Endodermal cell (in vitro differentiated cells): Measurements from ENCODE around the gene MEIOB. TPM values are rescaled to one million over a fixed set of nuclear protein-coding genes. Genes with fewer than 3 reads are reported as not detected.
A peak's percentile ranks its signal among the peaks of the same experiment; 100 is the strongest.

Source experiments
- DNase-seq: peaks from one replicate; pipeline ENCODE4 v3.0.0-alpha.2; 2017
- H3K27ac ChIP-seq: 2 replicates; pipeline ENCODE4 v1.5.1; 2013; ENCODE audit warnings: mild to moderate bottlenecking, low read depth, low read length, moderate library complexity
- H3K27me3 ChIP-seq: 2 replicates; pipeline ENCODE4 v1.6.1; 2013; ENCODE audit warnings: mild to moderate bottlenecking, low read length, moderate library complexity; ENCODE audit not compliant: insufficient read depth, control insufficient read depth, poor library complexity, severe bottlenecking
- H3K36me3 ChIP-seq: 2 replicates; pipeline ENCODE4 v1.7.0; 2013; ENCODE audit warnings: mild to moderate bottlenecking, low read length, moderate library complexity; ENCODE audit not compliant: control insufficient read depth, insufficient read depth
- H3K4me1 ChIP-seq: one replicate; pipeline ENCODE4 v1.7.0; 2013; ENCODE audit warnings: low read length; ENCODE audit not compliant: control insufficient read depth, insufficient read depth
- H3K4me3 ChIP-seq: 2 replicates; pipeline ENCODE4 v1.5.1; 2013; ENCODE audit warnings: mild to moderate bottlenecking, low read length, moderate library complexity
- H3K9ac ChIP-seq: 2 replicates; pipeline ENCODE4 v1.6.1; 2013; ENCODE audit warnings: mild to moderate bottlenecking, low read length, moderate library complexity; ENCODE audit not compliant: poor library complexity, severe bottlenecking; ENCODE audit errors: extremely low read depth
- H3K9me3 ChIP-seq: 2 replicates; pipeline ENCODE4 v1.6.1; 2013; ENCODE audit warnings: mild to moderate bottlenecking, low read length, moderate library complexity; ENCODE audit not compliant: control insufficient read depth
- H3K27ac Mint-ChIP-seq: 2 replicates; pipeline ENCODE4 v1.8.0; 2020; ENCODE audit warnings: mixed read lengths
- H3K27me3 Mint-ChIP-seq: 2 replicates; pipeline ENCODE4 v1.8.0; 2021; ENCODE audit warnings: mild to moderate bottlenecking, mixed read lengths; ENCODE audit not compliant: insufficient read depth
- H3K36me3 Mint-ChIP-seq: 2 replicates; pipeline ENCODE4 v1.8.0; 2020; ENCODE audit warnings: low read depth, mixed read lengths
- H3K4me1 Mint-ChIP-seq: 2 replicates; pipeline ENCODE4 v1.8.0; 2020; ENCODE audit warnings: mixed read lengths
- H3K4me3 Mint-ChIP-seq: 2 replicates; pipeline ENCODE4 v1.8.0; 2020; ENCODE audit warnings: mild to moderate bottlenecking, moderate library complexity, mixed read lengths
- H3K9me3 Mint-ChIP-seq: 2 replicates; pipeline ENCODE4 v1.8.0; 2020; ENCODE audit warnings: mild to moderate bottlenecking, mixed read lengths
- CTCF ChIP-seq: fragments of 200-600 bp; sonication (generic); conservative IDR thresholded peaks from 2 replicates; pipeline ENCODE4 v1.5.0; 2021; ENCODE audit warnings: antibody characterized with exemption, mild to moderate bottlenecking
- WGBS, 2 experiments: methylation state at CpG; one replicate each; pipeline versions ENCODE4 v1.1.5 to v1.1.7; 2013; ENCODE audit warnings: missing lambda C conversion rate in 2 of 2, mixed read lengths in 1 of 2; ENCODE audit not compliant: insufficient coverage in 1 of 2, insufficient read length in 1 of 2; 5-methylcytosine and 5-hydroxymethylcytosine counted together
- total RNA-seq, 2 donors: library from RNA; stranded (reverse); fragmentation: NEBNext Ultra II Directional in 1 of 2; extraction: Animal tissue kit (Norgen Biotek cat#: 25700) in 1 of 2; gene quantifications; 2 replicates in 1 of 2; 3 replicates in 1 of 2; pipeline ENCODE4 v1.2.1, GENCODE V29; 2021

MEIOB gene
- total RNA-seq, 2 donors from 2014 or later = not detected

DNA sequence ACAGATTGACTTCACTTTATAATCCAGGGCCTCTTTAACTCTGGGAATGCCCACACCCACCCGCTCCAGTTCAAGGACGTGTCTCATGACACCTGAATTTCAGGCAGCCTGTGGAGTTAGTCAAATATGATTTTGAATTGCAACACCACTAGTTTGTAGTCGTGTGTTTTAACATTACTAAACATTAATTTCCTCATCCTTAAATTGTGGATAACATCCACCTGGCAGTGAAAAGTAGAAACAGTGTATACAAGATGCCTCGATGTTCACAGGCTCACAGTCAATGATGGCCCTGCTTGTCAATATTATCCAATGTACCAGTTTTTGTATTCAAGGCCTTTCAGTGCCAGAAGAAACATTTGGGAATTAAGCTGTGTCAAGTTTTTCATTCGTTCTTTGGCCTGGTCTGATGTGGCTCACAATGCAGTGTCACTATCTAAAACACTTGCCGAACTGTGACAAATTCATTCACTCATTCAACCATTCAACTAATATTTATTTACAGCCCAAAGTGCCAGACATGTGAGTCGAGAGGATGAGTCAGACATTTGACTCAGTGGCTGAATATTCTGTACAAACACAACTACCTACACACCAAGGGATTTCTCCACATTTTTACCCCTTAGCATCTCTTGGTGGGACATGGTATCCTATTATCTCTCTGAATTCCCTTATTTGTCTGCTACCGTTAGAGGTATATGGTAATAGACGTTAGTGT lies 1.4 kb downstream of the MEIOB start:
- no peaks in the 10 kb centered on the region for H3K4me1 ChIP-seq
- no peaks in the 10 kb centered on the region for H3K36me3 ChIP-seq
- Mint-ChIP-seq H3K36me3 (no peaks in the 10 kb centered on the region), H3K9me3 (peaks cover 4% of the 10 kb centered on the region), H3K4me1 (no peaks in the 10 kb centered on the region), H3K4me3 (no peak overlapping the region), H3K27ac (no peak overlapping the region), H3K27me3 (peaks cover 44% of the 10 kb centered on the region)
- no peak overlapping the region for H3K27ac ChIP-seq
- peaks cover 37% of the 10 kb centered on the region for H3K27me3 ChIP-seq
- no peak for DNase-seq
- H3K9me3 ChIP-seq = no peaks in the 10 kb centered on the region
- 63 to 76% methylated on average over 5 to 9 of the region's 9 CpGs for WGBS, 2 experiments
- no peak overlapping the region for H3K9ac ChIP-seq
- H3K4me3 ChIP-seq = no peak overlapping the region
- no peak for TF ChIP-seq CTCF

DNA sequence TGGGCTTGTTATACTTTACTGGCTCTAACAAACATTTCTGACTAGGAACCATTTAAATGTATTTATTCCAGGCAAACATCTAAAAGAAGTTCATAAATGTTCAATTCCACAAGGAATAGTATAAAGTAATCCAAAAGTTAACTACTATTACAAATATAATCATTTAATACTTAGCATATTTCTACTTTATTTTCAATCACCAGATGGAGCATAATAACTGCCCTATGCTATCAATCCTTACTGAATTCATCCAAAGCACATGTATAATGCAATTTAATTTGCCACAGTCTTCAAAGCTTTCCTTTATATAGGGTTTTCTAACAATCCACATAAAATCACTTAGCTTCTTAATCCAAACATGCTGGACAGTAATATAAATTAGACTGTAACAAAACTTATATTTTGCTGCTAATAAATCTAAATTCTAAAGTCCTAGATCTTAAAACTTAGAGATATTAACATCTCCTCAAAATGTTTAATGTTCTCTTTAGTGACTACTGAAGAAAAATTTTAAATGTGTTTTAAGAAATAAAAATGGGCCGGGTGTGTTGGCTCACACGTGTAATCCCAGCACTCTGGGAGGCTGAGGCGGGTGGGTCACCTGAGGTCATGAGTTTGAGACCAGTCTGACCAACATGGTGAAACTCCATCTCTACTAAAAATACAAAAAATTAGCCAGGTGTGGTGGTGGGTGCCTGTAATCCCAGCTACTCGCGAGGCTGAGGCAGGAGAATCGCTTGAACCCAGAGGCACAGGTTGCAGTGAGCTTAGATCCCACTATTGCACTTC lies 5.9 kb downstream of the MEIOB start:
- no peak for DNase-seq
- Histone ChIP-seq H3K4me1 (no peaks in the 10 kb centered on the region), H3K36me3 (no peaks in the 10 kb centered on the region), H3K27ac (no peak overlapping the region), H3K9me3 (no peaks in the 10 kb centered on the region), H3K9ac (no peak overlapping the region), H3K4me3 (no peak overlapping the region), H3K27me3 (peaks cover 32% of the 10 kb centered on the region)
- Mint-ChIP-seq H3K36me3 (no peaks in the 10 kb centered on the region), H3K9me3 (no peaks in the 10 kb centered on the region), H3K4me1 (no peaks in the 10 kb centered on the region), H3K27ac (no peak overlapping the region), H3K27me3 (peaks cover 31% of the 10 kb centered on the region), H3K4me3 (no peak overlapping the region)
- 68 to 79% methylated on average over 3 to 6 of the region's 6 CpGs for WGBS, 2 experiments
- no peak for TF ChIP-seq CTCF

GRCh38 chr16:1863681-1864460 lies 8.1 kb downstream of the MEIOB start:
- H3K4me3 ChIP-seq = no peak overlapping the region
- H3K9me3 ChIP-seq = no peaks in the 10 kb centered on the region
- peaks cover 55% of the 10 kb centered on the region for H3K27me3 ChIP-seq
- DNase-seq = no peak
- no peaks in the 10 kb centered on the region for H3K4me1 ChIP-seq
- Mint-ChIP-seq H3K4me1 (no peaks in the 10 kb centered on the region), H3K27me3 (peaks cover 45% of the 10 kb centered on the region), H3K27ac (no peak overlapping the region), H3K36me3 (no peaks in the 10 kb centered on the region), H3K4me3 (no peak overlapping the region), H3K9me3 (no peaks in the 10 kb centered on the region)
- 31 to 38% methylated on average over 4 of the region's 4 CpGs for WGBS, 2 experiments
- no peak overlapping the region for H3K9ac ChIP-seq
- TF ChIP-seq CTCF = peak; percentile 78
- no peaks in the 10 kb centered on the region for H3K36me3 ChIP-seq
- H3K27ac ChIP-seq = no peak overlapping the region
